Naive thymus-derived CD8-positive, alpha-beta T cell (primary cell): ENCODE data around the gene TMEM163. TPM values are rescaled to one million over a fixed set of nuclear protein-coding genes. Genes with fewer than 3 reads are reported as not detected.

Experiments
- ATAC-seq, 2 donors: fragments of 150-1000 bp; cut with Tn5 transposase in 1 of 2; sonication (Bioruptor Pico), chemical (Tn5 transposase) in 1 of 2; 1 replicate in 1 of 2; 2 replicates in 1 of 2; pipeline ENCODE4 v1.10.0; 2021; ENCODE audit warnings: mild to moderate bottlenecking in 2 of 2, moderate library complexity in 2 of 2
- POLR2A ChIA-PET: fragments of 350-600 bp; sonication (Branson Sonifier 250); formaldehyde crosslinking; loops from one replicate; lab custom pipeline; 2021; ENCODE audit warnings: antibody characterized with exemption; lab: Charles Lee
- DNase-seq, 10 donors: peaks; one replicate each; pipeline versions ENCODE4 v3.0.0 to v3.0.0-alpha.2; 2020 to 2022
- H3K27ac Mint-ChIP-seq, 10 donors: one replicate each; pipeline ENCODE4 v1.8.0; 2020 to 2022; ENCODE audit warnings: mild to moderate bottlenecking in 10 of 10, mixed read lengths in 10 of 10, moderate library complexity in 4 of 10, inconsistent platforms in 1 of 10
- H3K27me3 Mint-ChIP-seq, 5 donors: one replicate each; pipeline ENCODE4 v1.8.0; 2021 to 2022; ENCODE audit warnings: mixed read lengths in 5 of 5
- H3K36me3 Mint-ChIP-seq, 3 donors: one replicate each; pipeline ENCODE4 v1.8.0; 2020 to 2022; ENCODE audit warnings: mixed read lengths in 3 of 3, mild to moderate bottlenecking in 2 of 3, inconsistent platforms in 1 of 3
- H3K4me1 Mint-ChIP-seq, 4 donors: one replicate each; pipeline ENCODE4 v1.8.0; 2021 to 2022; ENCODE audit warnings: mixed read lengths in 4 of 4
- H3K4me3 Mint-ChIP-seq, 10 donors: one replicate each; pipeline ENCODE4 v1.8.0; 2020 to 2022; ENCODE audit warnings: mild to moderate bottlenecking in 10 of 10, mixed read lengths in 10 of 10, moderate library complexity in 6 of 10, inconsistent platforms in 1 of 10
- H3K9me3 Mint-ChIP-seq, 9 donors: one replicate each; pipeline ENCODE4 v1.8.0; 2020 to 2022; ENCODE audit warnings: mixed read lengths in 9 of 9, mild to moderate bottlenecking in 3 of 9, inconsistent platforms in 1 of 9, moderate library complexity in 1 of 9
- polyA plus RNA-seq, 3 donors: library from polyadenylated mRNA; unstranded; fragments of 300-500 nt; fragmentation: Illumina TruSeq; gene quantifications; one replicate each; pipeline ENCODE4 v1.2.3, GENCODE V29; 2021
- total RNA-seq, 8 experiments: library from RNA in 2 of 8; stranded (reverse) in 2 of 8; gene quantifications; one replicate each; pipeline ENCODE4 v1.2.3 and lab custom pipeline; 2021 to 2026

Gene TMEM163
- total and polyA plus RNA-seq, 5 experiments from 2014 or later: 0.24 TPM; not detected in 4

DNA sequence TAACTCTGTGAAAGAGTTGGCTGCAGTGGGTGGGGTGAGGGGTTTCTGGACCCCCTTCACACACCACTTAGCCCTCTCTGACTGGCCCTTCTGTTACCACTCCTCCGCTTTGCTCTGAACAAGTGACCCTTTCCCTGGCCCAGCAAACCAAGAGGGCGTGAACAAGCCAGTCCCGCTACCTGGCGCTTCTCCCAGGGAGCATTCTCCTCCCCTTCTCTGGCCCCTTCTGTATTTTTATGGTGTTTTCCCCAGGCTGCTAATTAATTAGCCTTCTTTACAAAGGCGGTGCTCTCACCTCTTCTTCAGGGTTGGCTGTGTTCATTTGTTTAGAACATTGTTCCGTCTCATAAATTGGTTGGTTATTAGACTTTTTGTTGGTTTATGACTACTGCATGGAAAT, 284.8 kb downstream of the TMEM163 start:
- no peak overlapping the region for H3K4me3 Mint-ChIP-seq

DNA sequence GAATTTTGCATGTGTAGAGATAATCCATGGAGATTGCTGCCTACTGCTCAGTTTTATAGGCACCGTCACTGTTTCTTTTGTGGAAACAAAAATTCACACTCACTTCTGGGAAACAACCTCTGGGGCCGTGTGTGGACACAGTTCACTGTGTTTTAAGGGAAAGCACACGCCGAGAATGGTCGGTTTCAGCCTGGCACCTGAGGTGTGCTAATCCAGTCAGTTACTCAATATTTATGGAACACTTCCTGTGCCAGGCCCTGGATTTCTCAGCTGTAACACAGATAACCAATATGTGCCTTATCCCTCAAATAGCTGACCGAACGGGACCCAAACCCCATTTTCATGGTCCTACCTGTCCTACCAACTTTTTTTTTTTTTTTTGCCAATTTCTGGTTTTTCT, 285.3 kb downstream of the TMEM163 start:
- no peak overlapping the region for H3K27ac Mint-ChIP-seq
- ATAC-seq (no peak), DNase-seq (no peak)
- H3K4me3 Mint-ChIP-seq: no peak overlapping the region
- H3K9me3 Mint-ChIP-seq: no peaks in the 10 kb centered on the region
- H3K27me3 Mint-ChIP-seq: no peaks in the 10 kb centered on the region
- H3K4me1 Mint-ChIP-seq: peaks cover 0 to 8% (median 0%) of the 10 kb centered on the region in 4 donors
- H3K36me3 Mint-ChIP-seq: peaks cover 0 to 66% (median 14%) of the 10 kb centered on the region in 3 donors
- POLR2A ChIA-PET: no interaction called here

More for the DNA sequence above, 284.8 kb downstream of the TMEM163 start:
- H3K9me3 Mint-ChIP-seq: no peaks in the 10 kb centered on the region
- H3K27me3 Mint-ChIP-seq: no peaks in the 10 kb centered on the region
- no peak for DNase-seq
- POLR2A ChIA-PET: no interaction called here
- H3K27ac Mint-ChIP-seq: peak overlapping the region in 1 of 10 donors; percentile 20
- H3K36me3 Mint-ChIP-seq: peaks cover 0 to 69% (median 14%) of the 10 kb centered on the region in 3 donors
- no peak for ATAC-seq
- peaks cover 0 to 8% (median 0%) of the 10 kb centered on the region in 4 donors for H3K4me1 Mint-ChIP-seq

DNA sequence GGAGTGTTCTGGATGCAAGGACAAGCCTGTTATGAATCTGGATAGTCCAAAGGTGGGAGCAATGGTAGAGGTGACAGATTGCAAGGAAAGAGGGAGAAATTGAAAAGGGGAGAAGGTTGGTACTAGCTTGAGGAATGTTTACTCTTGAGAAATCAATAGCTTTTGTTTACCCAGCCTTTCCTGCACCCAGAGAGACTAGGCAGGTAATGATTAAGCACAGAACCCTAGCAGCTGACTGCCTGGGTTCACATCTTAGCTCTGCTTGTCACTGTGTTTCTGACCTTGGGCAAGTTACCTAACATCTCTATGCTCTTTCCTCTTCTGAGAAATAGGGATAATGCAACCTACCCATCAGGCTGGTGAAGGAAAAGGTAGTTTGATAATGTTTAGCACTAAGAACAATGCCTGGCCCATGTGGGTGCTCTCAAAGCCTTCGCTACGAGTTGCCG, 286.3 kb downstream of the TMEM163 start:
- Mint-ChIP-seq H3K36me3 (peaks cover 0 to 71% (median 15%) of the 10 kb centered on the region in 3 donors), H3K4me1 (peaks cover 0 to 9% (median 0%) of the 10 kb centered on the region in 4 donors), H3K27ac (no peak overlapping the region), H3K9me3 (no peaks in the 10 kb centered on the region), H3K4me3 (no peak overlapping the region), H3K27me3 (no peaks in the 10 kb centered on the region)
- POLR2A ChIA-PET: no interaction called here
- DNase-seq (no peak), ATAC-seq (no peak)

DNA sequence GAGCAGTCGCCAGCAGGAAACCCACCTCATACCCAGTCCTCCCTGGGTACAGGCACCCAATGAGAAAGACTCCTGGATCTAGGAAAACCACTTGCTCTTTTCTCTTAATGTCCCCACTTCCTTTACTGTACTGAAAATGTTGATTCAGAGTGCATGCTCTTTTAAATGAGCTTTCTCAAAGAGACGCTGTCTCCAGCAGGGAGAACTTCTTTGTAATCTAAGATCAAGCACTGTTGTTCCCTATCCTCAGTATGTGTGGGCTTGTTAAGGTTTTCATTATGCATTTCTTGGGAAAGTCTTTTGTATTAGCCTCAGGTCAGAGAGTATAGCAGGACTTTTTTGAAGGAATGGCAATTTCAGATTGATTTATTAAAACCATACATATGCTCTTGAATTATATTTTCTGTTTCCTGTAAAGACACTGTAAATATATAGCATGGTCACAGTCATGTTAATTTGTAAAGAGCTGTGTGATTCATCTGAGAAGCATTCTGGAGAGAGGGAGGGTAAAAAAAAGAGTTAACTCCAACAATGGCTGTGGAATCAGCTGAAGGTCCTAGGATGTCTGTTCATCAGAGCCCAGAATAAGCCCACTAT, 286.9 kb downstream of the TMEM163 start:
- no peak overlapping the region for H3K27ac Mint-ChIP-seq
- POLR2A ChIA-PET: no interaction called here
- peaks cover 0 to 9% (median 0%) of the 10 kb centered on the region in 4 donors for H3K4me1 Mint-ChIP-seq
- no peaks in the 10 kb centered on the region for H3K27me3 Mint-ChIP-seq
- no peak overlapping the region for H3K4me3 Mint-ChIP-seq
- DNase-seq: no peak
- no peaks in the 10 kb centered on the region for H3K9me3 Mint-ChIP-seq
- peaks cover 0 to 71% (median 17%) of the 10 kb centered on the region in 3 donors for H3K36me3 Mint-ChIP-seq
- no peak for ATAC-seq

DNA sequence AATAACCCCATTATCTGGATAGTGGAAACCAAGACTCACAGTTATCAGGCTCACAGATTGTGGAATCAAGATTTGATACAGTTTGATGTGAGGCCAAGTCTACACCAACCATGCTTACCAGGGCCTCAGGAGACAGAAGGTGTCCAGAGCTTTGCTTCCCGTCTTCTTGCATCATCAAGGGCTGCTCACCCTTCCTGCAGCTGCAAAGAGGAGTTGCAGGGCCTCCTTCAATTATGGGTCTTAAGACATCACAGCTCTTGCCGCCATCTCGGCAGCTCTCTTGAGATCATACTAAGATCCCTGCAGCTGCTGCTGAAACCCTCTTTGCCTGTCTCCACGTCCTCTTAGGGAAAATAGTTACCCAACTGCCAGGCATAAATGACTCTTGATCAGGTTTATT, 288.9 kb downstream of the TMEM163 start:
- DNase-seq (no peak), ATAC-seq (no peak)
- Mint-ChIP-seq H3K4me3 (no peak overlapping the region), H3K27ac (peak overlapping the region in 1 of 10 donors; percentile 16), H3K27me3 (no peaks in the 10 kb centered on the region), H3K36me3 (peaks cover 0 to 82% (median 18%) of the 10 kb centered on the region in 3 donors), H3K4me1 (peaks cover 0 to 5% (median 0%) of the 10 kb centered on the region in 4 donors), H3K9me3 (no peaks in the 10 kb centered on the region)
- POLR2A ChIA-PET: interaction anchor here (0.6 kb wide), 1 partner anchor 1626 kb away, joined by 3 read pairs; no protein-coding TSS in a partner anchor

DNA sequence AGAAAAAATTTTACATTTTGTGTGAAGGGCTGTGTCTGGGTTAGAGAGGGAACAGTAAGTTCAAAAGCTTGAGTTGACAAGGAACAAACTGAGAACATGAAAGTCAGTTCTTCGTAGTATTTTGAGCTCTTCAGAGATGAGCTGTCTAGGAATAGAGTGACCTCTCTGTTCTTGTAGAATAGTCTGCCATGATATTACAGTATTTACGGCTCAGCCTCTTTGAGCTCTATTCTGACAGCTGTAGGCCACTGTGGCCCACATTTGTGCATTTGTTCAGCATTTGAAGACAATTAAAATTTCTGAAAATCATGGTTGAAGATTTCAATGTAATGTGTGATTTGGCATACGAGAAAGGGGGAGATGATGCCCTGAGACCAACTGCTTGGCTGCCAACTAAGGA, 292.1 kb downstream of the TMEM163 start:
- H3K4me3 Mint-ChIP-seq: no peak overlapping the region
- no peaks in the 10 kb centered on the region for H3K9me3 Mint-ChIP-seq
- no peak overlapping the region for H3K27ac Mint-ChIP-seq
- POLR2A ChIA-PET: no interaction called here
- ATAC-seq (no peak), DNase-seq (no peak)
- peaks cover 0 to 3% (median 0%) of the 10 kb centered on the region in 4 donors for H3K4me1 Mint-ChIP-seq
- peaks cover 0 to 82% (median 28%) of the 10 kb centered on the region in 3 donors for H3K36me3 Mint-ChIP-seq
- no peaks in the 10 kb centered on the region for H3K27me3 Mint-ChIP-seq

DNA sequence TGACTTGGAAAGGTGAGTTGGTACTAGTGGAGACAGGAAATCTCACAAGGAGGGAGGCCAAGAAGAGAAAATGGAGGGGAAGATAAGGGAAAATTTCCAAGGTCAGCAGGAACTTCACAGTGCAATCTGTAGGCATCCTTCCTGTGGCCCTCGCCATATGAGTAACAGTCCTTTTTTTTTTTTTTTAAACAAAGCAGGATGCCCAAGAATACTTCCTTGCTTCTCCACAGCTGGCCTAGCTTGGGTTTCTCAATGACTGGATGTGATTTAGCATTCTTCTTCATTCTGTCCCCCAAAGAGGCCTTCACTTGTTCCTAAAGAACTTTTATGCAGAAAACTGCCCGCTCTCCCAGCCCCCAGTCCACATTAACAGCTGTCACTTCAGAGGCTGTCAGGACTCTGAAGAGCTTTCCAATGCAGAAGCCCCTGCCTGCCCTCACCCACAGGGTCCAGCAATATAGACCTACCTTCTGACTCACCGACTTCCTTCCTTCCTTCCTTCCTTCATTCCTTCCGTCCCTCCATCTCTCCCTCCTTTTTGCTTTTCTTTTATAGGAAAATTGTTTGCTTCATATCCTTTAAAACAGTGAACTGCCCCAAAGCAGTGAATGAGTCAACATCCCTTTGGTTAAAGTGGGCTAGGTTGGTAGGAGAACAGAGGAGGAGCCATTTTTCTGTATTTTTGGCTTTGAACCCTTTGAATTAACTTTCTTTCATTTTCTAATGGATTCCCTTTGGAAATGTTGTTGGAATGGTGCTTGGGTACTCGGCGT, 292.9 kb downstream of the TMEM163 start:
- Mint-ChIP-seq H3K4me1 (peaks cover 0 to 3% (median 0%) of the 10 kb centered on the region in 4 donors), H3K9me3 (no peaks in the 10 kb centered on the region), H3K27ac (peak overlapping the region in 4 of 10 donors; percentile 31 to 56 (median 38)), H3K27me3 (no peaks in the 10 kb centered on the region), H3K4me3 (no peak overlapping the region), H3K36me3 (peaks cover 0 to 77% (median 24%) of the 10 kb centered on the region in 3 donors)
- ATAC-seq (no peak), DNase-seq (no peak)
- POLR2A ChIA-PET: no interaction called here

DNA sequence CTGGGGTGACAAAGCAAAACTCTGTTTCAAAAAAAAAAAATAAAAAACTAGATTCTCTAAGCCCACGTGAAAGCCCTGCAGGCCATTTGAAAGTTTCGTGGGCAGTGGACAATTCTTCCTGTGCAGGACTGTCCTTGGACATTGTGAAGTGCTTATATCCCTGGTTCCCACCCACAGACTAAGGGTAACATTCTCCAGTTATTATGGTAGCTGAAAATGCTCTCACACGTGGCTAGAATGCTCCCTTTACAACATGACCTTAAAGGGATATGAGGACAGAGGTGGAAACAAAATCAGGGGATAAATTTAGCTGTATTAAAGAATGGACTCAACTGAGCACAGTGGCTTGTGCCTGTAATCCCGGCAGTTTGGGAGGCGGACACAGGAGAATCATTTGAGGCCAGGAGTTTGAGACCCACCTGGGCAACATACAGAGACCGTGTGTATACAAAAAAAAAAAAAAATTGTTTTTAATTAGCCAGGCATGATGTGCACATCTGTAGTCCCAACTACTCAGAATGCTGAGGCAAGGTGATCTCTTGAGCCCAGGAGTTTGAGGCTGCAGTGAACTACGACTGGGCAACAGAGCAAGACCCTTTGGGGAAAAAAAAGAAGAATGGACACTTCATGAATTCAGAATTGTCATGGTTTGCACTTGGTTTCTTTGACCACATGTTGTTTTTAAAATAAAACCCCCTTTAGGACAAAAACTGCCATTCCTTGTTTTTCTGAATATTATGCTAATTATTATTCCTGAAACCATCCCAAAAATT, 297.1 kb downstream of the TMEM163 start:
- POLR2A ChIA-PET: no interaction called here
- H3K4me3 Mint-ChIP-seq: no peak overlapping the region
- no peaks in the 10 kb centered on the region for H3K27me3 Mint-ChIP-seq
- peaks cover 0 to 2% (median 0%) of the 10 kb centered on the region in 4 donors for H3K4me1 Mint-ChIP-seq
- H3K9me3 Mint-ChIP-seq: no peaks in the 10 kb centered on the region
- H3K27ac Mint-ChIP-seq: no peak overlapping the region
- no peak for ATAC-seq
- peaks cover 0 to 71% (median 19%) of the 10 kb centered on the region in 3 donors for H3K36me3 Mint-ChIP-seq
- no peak for DNase-seq

DNA sequence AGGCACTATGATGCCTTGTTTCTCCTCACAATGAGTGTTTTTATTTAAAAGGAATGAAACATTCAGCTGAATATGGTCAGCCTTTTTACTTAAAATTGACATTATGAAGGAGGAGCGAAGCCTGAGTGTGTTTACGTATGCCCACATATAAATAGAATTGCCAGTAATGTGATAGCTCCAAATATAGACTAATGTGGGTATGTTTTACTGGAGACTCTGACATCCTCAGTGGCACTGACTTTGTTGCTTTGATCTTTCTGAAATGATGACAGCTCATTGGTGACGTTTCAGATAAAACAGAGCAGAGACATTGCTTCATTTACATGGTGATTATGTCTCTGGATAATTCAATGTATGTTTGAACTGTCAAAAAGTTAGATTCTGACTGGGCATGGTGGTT, 297.9 kb downstream of the TMEM163 start:
- Mint-ChIP-seq H3K36me3 (peaks cover 0 to 63% (median 19%) of the 10 kb centered on the region in 3 donors), H3K4me1 (peaks cover 0 to 5% (median 0%) of the 10 kb centered on the region in 4 donors), H3K9me3 (no peaks in the 10 kb centered on the region), H3K27me3 (no peaks in the 10 kb centered on the region), H3K4me3 (no peak overlapping the region), H3K27ac (no peak overlapping the region)
- DNase-seq (no peak), ATAC-seq (no peak)
- POLR2A ChIA-PET: no interaction called here

DNA sequence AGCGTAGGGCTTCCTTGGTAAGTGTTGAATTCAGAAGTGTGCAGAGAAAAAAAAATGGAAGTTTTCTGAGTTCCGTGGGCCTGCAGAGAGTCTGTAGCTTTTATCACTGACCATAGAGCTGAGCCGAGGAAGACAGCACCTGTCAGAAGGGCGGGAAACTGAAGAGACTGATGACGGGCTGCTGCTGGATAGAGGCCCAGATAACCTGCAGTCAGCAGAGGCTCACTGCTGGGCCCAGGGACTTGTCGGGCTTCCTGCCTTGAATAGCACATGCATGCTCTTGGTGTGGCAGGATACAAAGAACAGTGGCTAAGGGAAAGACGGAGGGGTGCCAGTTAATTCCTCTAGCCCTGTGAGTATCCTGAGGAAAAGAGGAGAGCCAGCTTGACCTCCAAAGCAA, 298.5 kb downstream of the TMEM163 start:
- Mint-ChIP-seq H3K4me3 (no peak overlapping the region), H3K9me3 (no peaks in the 10 kb centered on the region), H3K27ac (no peak overlapping the region), H3K4me1 (peaks cover 0 to 6% (median 0%) of the 10 kb centered on the region in 4 donors), H3K27me3 (no peaks in the 10 kb centered on the region), H3K36me3 (peaks cover 0 to 61% (median 19%) of the 10 kb centered on the region in 3 donors)
- ATAC-seq (no peak), DNase-seq (no peak)
- POLR2A ChIA-PET: no interaction called here

DNA sequence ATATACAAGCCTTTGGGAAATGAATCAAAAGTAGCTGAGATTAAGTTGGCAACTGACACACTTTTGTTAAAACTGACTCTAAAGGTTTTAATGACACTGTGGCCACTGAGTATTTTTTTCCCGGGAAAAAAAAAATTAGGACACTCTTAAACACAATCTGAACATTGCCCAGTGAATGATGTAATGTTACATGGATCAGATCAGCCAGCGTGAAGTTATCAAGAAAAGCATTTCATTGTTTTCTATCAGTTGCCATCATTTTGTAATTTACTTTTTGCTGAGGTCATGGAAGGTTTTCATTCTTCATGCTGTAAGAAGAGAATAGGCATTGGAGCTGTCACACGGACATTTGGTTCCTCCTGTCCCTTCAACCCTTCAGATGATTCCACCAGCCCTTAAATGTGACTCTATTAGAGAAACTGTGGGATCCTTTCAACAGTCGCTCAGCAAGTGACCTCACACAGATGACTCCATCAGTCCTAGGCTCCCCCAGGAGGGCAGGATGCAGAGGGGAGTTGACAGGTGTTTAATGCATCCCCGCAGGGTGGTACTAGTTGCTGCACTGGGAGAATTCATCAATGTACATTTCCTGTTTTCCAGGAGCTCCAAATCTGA, 300.7 kb downstream of the TMEM163 start:
- Mint-ChIP-seq H3K9me3 (no peaks in the 10 kb centered on the region), H3K4me3 (no peak overlapping the region), H3K4me1 (peaks cover 0 to 4% (median 0%) of the 10 kb centered on the region in 4 donors), H3K27ac (no peak overlapping the region), H3K36me3 (peaks cover 0 to 59% (median 9%) of the 10 kb centered on the region in 3 donors), H3K27me3 (no peaks in the 10 kb centered on the region)
- POLR2A ChIA-PET: no interaction called here
- ATAC-seq: no peak
- DNase-seq: no peak

DNA sequence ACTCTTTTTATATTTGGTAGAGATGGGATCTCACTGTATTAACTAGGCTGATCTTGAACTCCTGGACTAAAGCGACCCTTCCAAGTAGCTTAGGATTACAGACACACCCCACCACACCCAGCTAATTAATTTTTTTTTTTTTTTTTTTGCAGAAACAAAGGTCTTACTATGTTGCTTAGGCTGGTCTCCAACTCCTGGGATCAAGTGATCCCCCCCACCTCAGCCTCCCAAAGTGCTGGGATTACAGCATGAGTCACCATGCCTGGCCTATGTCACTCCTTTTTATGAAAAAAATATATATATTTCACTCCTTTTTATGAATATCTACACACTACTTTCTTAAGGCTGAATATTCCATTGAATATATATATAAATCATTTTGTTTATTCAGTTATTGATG, 302.2 kb downstream of the TMEM163 start:
- POLR2A ChIA-PET: no interaction called here
- no peak overlapping the region for H3K27ac Mint-ChIP-seq
- DNase-seq (no peak), ATAC-seq (no peak)
- no peaks in the 10 kb centered on the region for H3K9me3 Mint-ChIP-seq
- peaks cover 0 to 48% (median 0%) of the 10 kb centered on the region in 3 donors for H3K36me3 Mint-ChIP-seq
- no peak overlapping the region for H3K4me3 Mint-ChIP-seq
- H3K4me1 Mint-ChIP-seq: peaks cover 2 to 8% (median 5%) of the 10 kb centered on the region in 4 donors
- H3K27me3 Mint-ChIP-seq: no peaks in the 10 kb centered on the region
